GM23338 (cell line): Measurements from ENCODE around the gene DPYD.

ENCODE experiments used
- CREB1 ChIP-seq: fragments of 250-450 bp; sonication (Bioruptor Pico); IDR thresholded peaks from 2 replicates; pipeline ENCODE4 v1.5.0; 2020; ENCODE audit warnings: low read depth, mild to moderate bottlenecking, moderate library complexity
- CTCF ChIP-seq, 2 experiments: fragments of 200-600 bp in 1 of 2; sonication (generic) in 1 of 2; conservative IDR thresholded peaks; 2 replicates each; pipeline versions ENCODE4 v1.5.1 to v1.6.1; 2016 to 2017; ENCODE audit warnings: antibody characterized with exemption in 2 of 2, low read depth in 2 of 2, mild to moderate bottlenecking in 2 of 2, moderate library complexity in 1 of 2
- EZH2phosphoT487 ChIP-seq: fragments of 200-600 bp; sonication (generic); IDR thresholded peaks from one replicate; pipeline ENCODE4 v1.8.1; 2018; ENCODE audit warnings: antibody characterized with exemption; ENCODE audit not compliant: unreplicated experiment
- JUNB ChIP-seq: IDR thresholded peaks from one replicate; pipeline ENCODE4 v1.6.1; 2016; ENCODE audit warnings: antibody characterized with exemption; ENCODE audit not compliant: unreplicated experiment
- POLR2AphosphoS5 ChIP-seq: IDR thresholded peaks from 2 replicates; pipeline ENCODE4 v1.6.1; 2016; ENCODE audit warnings: antibody characterized with exemption, low read depth
- REST ChIP-seq: IDR thresholded peaks from one replicate; pipeline ENCODE4 v1.6.1; 2018; ENCODE audit warnings: antibody characterized with exemption; ENCODE audit not compliant: unreplicated experiment

DNA sequence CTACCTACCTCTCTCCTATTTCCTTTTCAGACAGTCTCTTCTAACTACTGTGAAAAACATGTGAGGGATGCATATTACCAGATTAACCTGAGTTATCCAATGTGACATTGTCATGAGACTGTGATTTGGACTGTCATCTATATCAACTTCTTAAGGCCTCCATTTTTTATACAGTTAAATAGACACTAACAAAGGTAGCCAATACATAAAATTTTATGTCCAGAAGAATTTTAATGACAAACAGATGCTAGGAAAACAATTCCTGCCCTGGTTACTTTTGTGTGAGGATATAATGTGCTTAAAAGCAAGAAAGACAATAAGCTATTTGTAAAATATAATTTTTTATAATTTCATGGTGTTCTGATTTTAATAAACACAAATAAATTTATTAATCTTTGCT lies 136.2 kb downstream of the DPYD start:
- no peak for TF ChIP-seq CTCF (conservative IDR thresholded peaks at IDR 0.05; ENCODE audit: low read depth in 2 of 2)
- TF ChIP-seq EZH2phosphoT487: no peak
- TF ChIP-seq POLR2AphosphoS5: no peak
- TF ChIP-seq JUNB: no peak
- TF ChIP-seq CREB1 (CRISPR knock-in tag): no peak
- TF ChIP-seq REST: no peak
